T1000 (cell line): ENCODE data around the gene RPS27.
"Not testable (repeated sequence)": the region's sequence is repeated elsewhere in the genome, so short reads cannot be mapped to it uniquely, and the experiment has no call there.

Experiments used
- DNase-seq: peaks from one replicate; lab custom pipeline; 2025; ENCODE audit warnings: mixed read lengths; lab: John Stamatoyannopoulos, UW

Gene RPS27

GRCh38 chr1:153985941-153986761 is 4.4 kb upstream of the RPS27 start, which contains the start of gene RAB13:
Gene RAB13 (minus strand): TSS chr1:153986339. CDS start chr1:153986236, 103 bp downstream.
- peak; percentile 68 for DNase-seq

- no peak for DNase-seq
Measured at GRCh38 chr1:153987621-153988020, 2.9 kb upstream of the RPS27 start.

- no peak for DNase-seq
Measured at GRCh38 chr1:153991151-153991630, 629 bp downstream of the RPS27 start.

GRCh38 chr1:153991806-153992205 is 1.2 kb downstream of the RPS27 start:
- no peak for DNase-seq

- no peak for DNase-seq
Measured at GRCh38 chr1:153995202-153995601, 4.6 kb downstream of the RPS27 start.

DNA sequence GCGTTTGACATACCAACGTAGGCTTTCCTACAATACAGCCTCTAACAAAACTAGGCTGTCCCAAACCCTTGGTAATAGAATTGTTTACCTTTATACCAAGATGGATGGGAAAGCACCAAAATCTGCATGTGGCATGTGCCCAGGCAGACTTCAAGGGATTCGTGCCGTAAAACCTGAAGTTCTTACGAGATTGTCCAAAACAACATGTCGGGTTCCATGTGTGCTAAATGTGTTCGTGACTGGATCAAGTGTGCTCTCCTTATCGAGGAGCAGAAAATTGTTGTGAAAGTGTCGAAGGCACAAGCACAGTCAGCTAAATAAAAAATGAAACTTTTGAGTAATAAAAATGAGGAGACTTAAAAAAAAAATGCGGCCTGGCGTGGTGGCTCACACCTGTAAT is 5.1 kb downstream of the RPS27 start:
- no peak for DNase-seq

DNA sequence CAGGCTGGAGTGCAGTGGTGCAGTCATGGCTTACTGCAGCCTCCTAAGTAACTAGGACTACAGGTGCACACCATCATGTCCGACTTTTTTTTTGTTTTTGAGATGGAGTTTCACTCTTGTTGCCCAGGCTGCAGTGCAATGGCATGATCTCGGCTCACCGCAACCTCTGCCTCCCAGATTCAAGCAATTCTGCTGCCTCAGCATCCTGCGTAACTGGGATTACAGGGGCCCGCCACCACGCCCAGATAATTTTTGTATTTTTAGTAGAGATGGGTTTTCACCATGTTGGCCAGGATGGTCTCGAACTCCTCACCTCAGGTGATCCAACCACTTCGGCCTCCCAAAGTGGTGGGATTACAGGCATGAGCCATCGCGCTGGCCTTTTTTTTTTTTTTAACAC is 6.3 kb downstream of the RPS27 start:
- not testable (repeated sequence) for DNase-seq

DNA sequence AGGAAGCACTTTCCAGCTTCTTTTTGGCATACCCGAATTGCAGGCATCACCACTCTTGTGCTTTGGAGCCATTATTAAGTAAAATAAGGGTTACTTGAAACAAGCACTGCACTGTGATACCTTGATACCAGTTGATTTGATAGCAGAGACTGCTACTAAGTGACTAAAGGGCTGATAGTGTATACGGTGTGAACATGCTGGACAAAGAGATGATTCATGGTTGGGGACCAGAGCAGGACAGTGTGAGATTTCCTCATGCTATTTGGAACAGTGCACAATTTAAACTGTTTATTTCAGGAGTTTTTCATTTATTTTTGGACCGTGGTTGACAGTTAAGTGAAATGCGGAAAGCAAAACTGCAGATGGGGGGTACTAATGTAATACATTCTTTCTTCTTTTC is 9.9 kb downstream of the RPS27 start:
- no peak for DNase-seq

GRCh38 chr1:154006136-154006535 is 15.6 kb downstream of the RPS27 start:
- DNase-seq = no peak

GRCh38 chr1:154012129-154012528 is 21.6 kb downstream of the RPS27 start:
- no peak for DNase-seq

- not testable (repeated sequence) for DNase-seq
Measured at GRCh38 chr1:154012543-154012942, 22.0 kb downstream of the RPS27 start.

GRCh38 chr1:154014154-154014907 is 23.8 kb downstream of the RPS27 start:
- no peak for DNase-seq

- DNase-seq = no peak
Measured at GRCh38 chr1:154019269-154019668, 28.7 kb downstream of the RPS27 start.

DNA sequence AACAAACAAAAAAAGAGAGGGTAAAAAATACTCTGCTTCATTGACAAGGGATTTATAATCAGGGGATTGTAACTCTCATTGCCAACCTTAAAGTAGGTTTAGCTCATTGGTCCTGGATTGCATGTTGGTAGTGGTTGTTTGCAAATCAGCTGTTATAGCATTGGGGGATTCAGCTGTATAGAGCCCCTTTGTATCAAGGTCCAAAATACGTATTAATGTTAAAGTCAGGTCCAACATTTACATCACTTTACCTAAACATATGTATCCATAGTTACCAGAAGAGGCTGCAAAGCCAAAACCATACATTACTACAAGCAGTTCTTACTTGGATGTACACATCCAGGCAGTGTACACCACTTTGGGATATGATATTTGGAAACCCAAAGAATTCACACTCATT is 29.4 kb downstream of the RPS27 start:
- DNase-seq = no peak

- not testable (repeated sequence) for DNase-seq
Measured at GRCh38 chr1:154033697-154034096, 43.1 kb downstream of the RPS27 start.
